HEK293 (cell line): ENCODE data around the gene CPAMD8.

Source experiments
- ATF2 ChIP-seq: fragments of 450-650 bp; formaldehyde crosslinking; IDR thresholded peaks from 2 replicates; pipeline ENCODE4 v1.5.1; 2016; ENCODE audit warnings: missing biosample characterization, missing genetic modification characterization, low read depth
- GFI1B ChIP-seq: fragments of 450-650 bp; formaldehyde crosslinking; IDR thresholded peaks from 2 replicates; pipeline ENCODE4 v1.5.1; 2016; ENCODE audit warnings: missing biosample characterization, missing genetic modification characterization
- GLI2 ChIP-seq: fragments of 450-650 bp; formaldehyde crosslinking; IDR thresholded peaks from 2 replicates; pipeline ENCODE4; 2017; ENCODE audit warnings: missing biosample characterization, missing genetic modification characterization, low read depth, borderline replicate concordance
- PATZ1 ChIP-seq: fragments of 450-650 bp; formaldehyde crosslinking; IDR thresholded peaks from 2 replicates; pipeline ENCODE4 v1.5.1; 2016; ENCODE audit warnings: missing biosample characterization, missing genetic modification characterization
- PRDM1 ChIP-seq: fragments of 450-650 bp; formaldehyde crosslinking; IDR thresholded peaks from 2 replicates; pipeline ENCODE4; 2016; ENCODE audit warnings: missing biosample characterization, missing genetic modification characterization
- RBAK ChIP-seq: fragments of 450-650 bp; formaldehyde crosslinking; IDR thresholded peaks from 2 replicates; pipeline ENCODE4 v1.5.1; 2016; ENCODE audit warnings: missing biosample characterization, missing genetic modification characterization
- REPIN1 ChIP-seq: fragments of 450-650 bp; formaldehyde crosslinking; IDR thresholded peaks from 2 replicates; pipeline ENCODE4 v1.5.1; 2017; ENCODE audit warnings: missing biosample characterization, missing genetic modification characterization, low read depth
- SETDB1 ChIP-seq: IDR thresholded peaks from one replicate; pipeline ENCODE4 v1.6.1; 2017; ENCODE audit warnings: mild to moderate bottlenecking, low read length, moderate library complexity, mixed read lengths; ENCODE audit not compliant: insufficient read length
- ZBTB6 ChIP-seq: fragments of 450-650 bp; formaldehyde crosslinking; IDR thresholded peaks from 2 replicates; pipeline ENCODE4 v1.5.1; 2017; ENCODE audit warnings: missing biosample characterization, missing genetic modification characterization
- ZEB2 ChIP-seq: fragments of 450-650 bp; formaldehyde crosslinking; IDR thresholded peaks from 2 replicates; pipeline ENCODE4 v1.5.1; 2016; ENCODE audit warnings: missing biosample characterization, missing genetic modification characterization
- ZNF155 ChIP-seq: fragments of 450-650 bp; formaldehyde crosslinking; IDR thresholded peaks from 2 replicates; pipeline ENCODE4 v1.5.1; 2016; ENCODE audit warnings: missing biosample characterization, missing genetic modification characterization
- ZNF214 ChIP-seq: fragments of 450-650 bp; formaldehyde crosslinking; IDR thresholded peaks from 2 replicates; pipeline ENCODE4 v1.5.1; 2017; ENCODE audit warnings: missing biosample characterization, mild to moderate bottlenecking, missing genetic modification characterization, borderline replicate concordance
- ZNF223 ChIP-seq: fragments of 450-650 bp; formaldehyde crosslinking; IDR thresholded peaks from 2 replicates; pipeline ENCODE4 v1.5.1; 2016; ENCODE audit warnings: missing biosample characterization, missing genetic modification characterization
- ZNF274 ChIP-seq, 2 experiments: fragments of 200-500 bp in 1 of 2; fragments of 450-650 bp in 1 of 2; sonication (Bioruptor generic) in 1 of 2; formaldehyde crosslinking in 1 of 2; IDR thresholded peaks; 2 replicates each; pipeline versions ENCODE4 v1.5.1 to v1.6.1; 2014 to 2016; ENCODE audit warnings: borderline replicate concordance in 1 of 2, inconsistent platforms in 1 of 2, low read length in 1 of 2, missing biosample characterization in 1 of 2, missing genetic modification characterization in 1 of 2
- ZNF292 ChIP-seq: fragments of 450-650 bp; formaldehyde crosslinking; IDR thresholded peaks from 2 replicates; pipeline ENCODE4 v1.5.1; 2016; ENCODE audit warnings: low read depth, missing biosample characterization, missing genetic modification characterization, borderline replicate concordance
- ZNF335 ChIP-seq: fragments of 450-650 bp; formaldehyde crosslinking; conservative IDR thresholded peaks from 2 replicates; pipeline ENCODE4 v1.5.1; 2016; ENCODE audit warnings: missing biosample characterization, missing genetic modification characterization
- ZNF37A ChIP-seq: fragments of 450-650 bp; IDR thresholded peaks from 2 replicates; pipeline ENCODE4 v1.5.1; 2018; ENCODE audit warnings: missing biosample characterization, missing genetic modification characterization
- ZNF449 ChIP-seq: fragments of 450-650 bp; formaldehyde crosslinking; IDR thresholded peaks from 2 replicates; pipeline ENCODE4 v1.5.1; 2017; ENCODE audit warnings: missing biosample characterization, mild to moderate bottlenecking, missing genetic modification characterization, moderate library complexity
- ZNF48 ChIP-seq: fragments of 450-650 bp; formaldehyde crosslinking; IDR thresholded peaks from 2 replicates; pipeline ENCODE4 v1.5.1; 2016; ENCODE audit warnings: missing biosample characterization, missing genetic modification characterization
- ZNF596 ChIP-seq: fragments of 450-650 bp; IDR thresholded peaks from 2 replicates; pipeline ENCODE4 v1.5.0; 2018; ENCODE audit warnings: missing biosample characterization, mild to moderate bottlenecking, missing genetic modification characterization, moderate library complexity
- ZNF624 ChIP-seq: fragments of 450-650 bp; formaldehyde crosslinking; IDR thresholded peaks from 2 replicates; pipeline ENCODE4 v1.5.1; 2017; ENCODE audit warnings: missing biosample characterization, missing genetic modification characterization
- ZNF626 ChIP-seq: fragments of 450-650 bp; sonication (Bioruptor Pico); formaldehyde crosslinking; IDR thresholded peaks from 2 replicates; pipeline ENCODE4 v1.5.1; 2018; ENCODE audit warnings: missing biosample characterization, missing genetic modification characterization, inconsistent platforms
- TF ChIP-seq, protein P1 (sequence below): fragments of 450-650 bp; formaldehyde crosslinking; conservative IDR thresholded peaks from 2 replicates; pipeline ENCODE4 v1.5.1; 2016; ENCODE audit warnings: low read depth, missing biosample characterization, missing genetic modification characterization
- TF ChIP-seq, protein P2 (sequence below): fragments of 450-650 bp; formaldehyde crosslinking; IDR thresholded peaks from 2 replicates; pipeline ENCODE4 v1.5.1; 2016; ENCODE audit warnings: missing biosample characterization, missing genetic modification characterization
- TF ChIP-seq, protein P3 (sequence below): fragments of 450-650 bp; formaldehyde crosslinking; IDR thresholded peaks from 2 replicates; pipeline ENCODE4 v1.5.1; 2016; ENCODE audit warnings: missing biosample characterization, missing genetic modification characterization

CPAMD8 gene

GRCh38 chr19:17075035-17075863, 48.6 kb upstream of the CPAMD8 start, which contains the start of the genes HAUS8 and MYO9B (continued):
- TF ChIP-seq, protein P1, sequence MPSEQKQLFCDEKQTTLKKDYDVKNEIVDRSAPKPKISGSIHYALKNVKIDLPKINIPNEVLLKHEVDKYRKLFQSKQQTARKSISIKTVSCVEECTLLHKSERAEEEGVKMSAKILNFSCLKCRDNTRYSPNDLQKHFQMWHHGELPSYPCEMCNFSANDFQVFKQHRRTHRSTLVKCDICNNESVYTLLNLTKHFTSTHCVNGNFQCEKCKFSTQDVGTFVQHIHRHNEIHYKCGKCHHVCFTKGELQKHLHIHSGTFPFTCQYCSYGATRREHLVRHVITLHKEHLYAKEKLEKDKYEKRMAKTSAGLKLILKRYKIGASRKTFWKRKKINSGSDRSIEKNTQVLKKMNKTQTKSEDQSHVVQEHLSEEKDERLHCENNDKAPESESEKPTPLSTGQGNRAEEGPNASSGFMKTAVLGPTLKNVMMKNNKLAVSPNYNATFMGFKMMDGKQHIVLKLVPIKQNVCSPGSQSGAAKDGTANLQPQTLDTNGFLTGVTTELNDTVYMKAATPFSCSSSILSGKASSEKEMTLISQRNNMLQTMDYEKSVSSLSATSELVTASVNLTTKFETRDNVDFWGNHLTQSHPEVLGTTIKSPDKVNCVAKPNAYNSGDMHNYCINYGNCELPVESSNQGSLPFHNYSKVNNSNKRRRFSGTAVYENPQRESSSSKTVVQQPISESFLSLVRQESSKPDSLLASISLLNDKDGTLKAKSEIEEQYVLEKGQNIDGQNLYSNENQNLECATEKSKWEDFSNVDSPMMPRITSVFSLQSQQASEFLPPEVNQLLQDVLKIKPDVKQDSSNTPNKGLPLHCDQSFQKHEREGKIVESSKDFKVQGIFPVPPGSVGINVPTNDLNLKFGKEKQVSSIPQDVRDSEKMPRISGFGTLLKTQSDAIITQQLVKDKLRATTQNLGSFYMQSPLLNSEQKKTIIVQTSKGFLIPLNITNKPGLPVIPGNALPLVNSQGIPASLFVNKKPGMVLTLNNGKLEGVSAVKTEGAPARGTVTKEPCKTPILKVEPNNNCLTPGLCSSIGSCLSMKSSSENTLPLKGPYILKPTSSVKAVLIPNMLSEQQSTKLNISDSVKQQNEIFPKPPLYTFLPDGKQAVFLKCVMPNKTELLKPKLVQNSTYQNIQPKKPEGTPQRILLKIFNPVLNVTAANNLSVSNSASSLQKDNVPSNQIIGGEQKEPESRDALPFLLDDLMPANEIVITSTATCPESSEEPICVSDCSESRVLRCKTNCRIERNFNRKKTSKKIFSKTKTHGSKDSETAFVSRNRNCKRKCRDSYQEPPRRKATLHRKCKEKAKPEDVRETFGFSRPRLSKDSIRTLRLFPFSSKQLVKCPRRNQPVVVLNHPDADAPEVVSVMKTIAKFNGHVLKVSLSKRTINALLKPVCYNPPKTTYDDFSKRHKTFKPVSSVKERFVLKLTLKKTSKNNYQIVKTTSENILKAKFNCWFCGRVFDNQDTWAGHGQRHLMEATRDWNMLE (tag by site-specific recombination) = no peak
- no peak for TF ChIP-seq ZNF274 (IDR thresholded peaks at IDR 0.05; ENCODE audit: low read length)
- TF ChIP-seq ZNF274 (tag by site-specific recombination; IDR thresholded peaks at IDR 0.05; ENCODE audit: borderline replicate concordance) = no peak
- no peak for TF ChIP-seq GFI1B (tag by site-specific recombination)
- no peak for TF ChIP-seq ZNF596
- TF ChIP-seq RBAK (tag by site-specific recombination) = no peak
- no peak for TF ChIP-seq PRDM1 (tag by site-specific recombination)
- peak; percentile 99 for TF ChIP-seq ZNF335 (tag by site-specific recombination)
- TF ChIP-seq ZEB2 (tag by site-specific recombination) = peak; percentile 79; the same call in 1 of the 2 replicates
- no peak for TF ChIP-seq ZNF223 (tag by site-specific recombination)
- TF ChIP-seq ZNF292 = no peak
- no peak for TF ChIP-seq ZNF48 (tag by site-specific recombination)
- no peak for TF ChIP-seq ZBTB6 (tag by site-specific recombination)
- no peak for TF ChIP-seq ZNF624
- no peak for TF ChIP-seq REPIN1 (tag by site-specific recombination)
- TF ChIP-seq ZNF155 (tag by site-specific recombination) = no peak
- TF ChIP-seq, protein P2, sequence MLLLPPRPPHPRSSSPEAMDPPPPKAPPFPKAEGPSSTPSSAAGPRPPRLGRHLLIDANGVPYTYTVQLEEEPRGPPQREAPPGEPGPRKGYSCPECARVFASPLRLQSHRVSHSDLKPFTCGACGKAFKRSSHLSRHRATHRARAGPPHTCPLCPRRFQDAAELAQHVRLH (tag by site-specific recombination) = peak; percentile 99
- no peak for TF ChIP-seq ZNF626
- no peak for TF ChIP-seq GLI2
- no peak; the same call in 1 of the 2 replicates for TF ChIP-seq ZNF449 (tag by site-specific recombination)
- TF ChIP-seq SETDB1 = no peak
- no peak for TF ChIP-seq ZNF214 (tag by site-specific recombination)
- TF ChIP-seq ZNF37A (tag by site-specific recombination) = no peak
- TF ChIP-seq, protein P3, sequence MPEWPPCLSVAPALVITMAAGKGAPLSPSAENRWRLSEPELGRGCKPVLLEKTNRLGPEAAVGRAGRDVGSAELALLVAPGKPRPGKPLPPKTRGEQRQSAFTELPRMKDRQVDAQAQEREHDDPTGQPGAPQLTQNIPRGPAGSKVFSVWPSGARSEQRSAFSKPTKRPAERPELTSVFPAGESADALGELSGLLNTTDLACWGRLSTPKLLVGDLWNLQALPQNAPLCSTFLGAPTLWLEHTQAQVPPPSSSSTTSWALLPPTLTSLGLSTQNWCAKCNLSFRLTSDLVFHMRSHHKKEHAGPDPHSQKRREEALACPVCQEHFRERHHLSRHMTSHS = no peak
- TF ChIP-seq ATF2 (tag by site-specific recombination) = no peak
- peak; percentile 67 for TF ChIP-seq PATZ1
